HG02763 (cell line): ENCODE measurements around the gene HTR3D.
"Not testable (repeated sequence)": the region's sequence is repeated elsewhere in the genome, so short reads cannot be mapped to it uniquely, and the experiment has no call there.

ENCODE experiments used
- ATAC-seq: cut with Tn5 transposase; IDR thresholded peaks from one replicate; pipeline ENCODE4 v1.9.1; 2021; ENCODE audit warnings: mild to moderate bottlenecking, moderate library complexity; ENCODE audit not compliant: unreplicated experiment

Gene HTR3D

GRCh38 chr3:184067573-184068055 lies 36.1 kb downstream of the HTR3D start:
- ATAC-seq: no peak

- no peak for ATAC-seq
Observed at GRCh38 chr3:184068344-184068743, 36.8 kb downstream of the HTR3D start.

GRCh38 chr3:184071142-184071541 lies 39.6 kb downstream of the HTR3D start:
- not testable (repeated sequence) for ATAC-seq

- no peak for ATAC-seq
Observed at GRCh38 chr3:184073621-184074020, 42.1 kb downstream of the HTR3D start.

- no peak for ATAC-seq
Observed at GRCh38 chr3:184075901-184076300, 44.4 kb downstream of the HTR3D start.

- no peak for ATAC-seq
Observed at GRCh38 chr3:184077881-184078280, 46.3 kb downstream of the HTR3D start.

- no peak for ATAC-seq
Observed at GRCh38 chr3:184078851-184079250, 47.3 kb downstream of the HTR3D start.

- no peak for ATAC-seq
Observed at GRCh38 chr3:184081116-184081830, 49.7 kb downstream of the HTR3D start.

- ATAC-seq: no peak
Observed at GRCh38 chr3:184082034-184082433, 50.5 kb downstream of the HTR3D start.

GRCh38 chr3:184082465-184082864 lies 50.9 kb downstream of the HTR3D start:
- no peak for ATAC-seq

- ATAC-seq: no peak
Observed at GRCh38 chr3:184085389-184085852, 53.9 kb downstream of the HTR3D start.
